NOMO-1 treated with DMSO at 0.1 percent for 48 hours (cell line): ENCODE measurements around the gene C13orf46.
"Not testable (repeated sequence)": the region's sequence is repeated elsewhere in the genome, so short reads cannot be mapped to it uniquely, and the experiment has no call there.

Source experiments
- DNase-seq: peaks from one replicate; lab custom pipeline; 2025; ENCODE audit not compliant: unreplicated experiment; lab: John Stamatoyannopoulos, UW

C13orf46 gene

GRCh38 chr13:113973218-113974164 is at the start of gene C13orf46:
Gene C13orf46 (minus strand): TSS chr13:113974076. CDS start chr13:113973997, 79 bp downstream.
- no peak for DNase-seq

- DNase-seq: no peak
These were observed 49.0 kb upstream of the C13orf46 start for GRCh38 chr13:114022876-114023275.

GRCh38 chr13:114022309-114022669 is 48.4 kb upstream of the C13orf46 start:
- DNase-seq: no peak

GRCh38 chr13:114021464-114022308 is 47.8 kb upstream of the C13orf46 start:
- no peak for DNase-seq

- DNase-seq: no peak
These were observed 47.0 kb upstream of the C13orf46 start for GRCh38 chr13:114020750-114021463.

GRCh38 chr13:114020134-114020533 is 46.3 kb upstream of the C13orf46 start:
- DNase-seq: not testable (repeated sequence)

GRCh38 chr13:114019367-114019766 is 45.5 kb upstream of the C13orf46 start:
- DNase-seq: no peak

GRCh38 chr13:114018461-114019055 is 44.7 kb upstream of the C13orf46 start:
- DNase-seq: no peak

GRCh38 chr13:114017966-114018365 is 44.1 kb upstream of the C13orf46 start:
- DNase-seq: no peak

GRCh38 chr13:114017028-114017630 is 43.3 kb upstream of the C13orf46 start:
- no peak for DNase-seq

- DNase-seq: no peak
These were observed 42.6 kb upstream of the C13orf46 start for GRCh38 chr13:114016321-114017027.

GRCh38 chr13:114015969-114016295 is 42.1 kb upstream of the C13orf46 start:
- no peak for DNase-seq

GRCh38 chr13:114015111-114015968 is 41.5 kb upstream of the C13orf46 start:
- DNase-seq: no peak

GRCh38 chr13:114013952-114014629 is 40.2 kb upstream of the C13orf46 start:
- no peak for DNase-seq

- DNase-seq: no peak
These were observed 39.5 kb upstream of the C13orf46 start for GRCh38 chr13:114013336-114013735.

GRCh38 chr13:114012921-114013320 is 39.0 kb upstream of the C13orf46 start:
- no peak for DNase-seq

- DNase-seq: no peak
These were observed 38.3 kb upstream of the C13orf46 start for GRCh38 chr13:114012141-114012540.

GRCh38 chr13:114011226-114011625 is 37.4 kb upstream of the C13orf46 start:
- DNase-seq: no peak
